Endothelial cell of umbilical vein (primary cell): ENCODE data around the gene CNTN5. TPM values are rescaled to one million over a fixed set of nuclear protein-coding genes. Genes with fewer than 3 reads are reported as not detected.

Source experiments
- BruUV-seq: library from RNA; stranded (reverse); fragments of 400-500 nt; replicated peaks from 2 replicates; lab custom pipeline; 2021; lab: Mats Ljungman, UMichigan
- CTCF ChIA-PET: fragments of 300-600, 350-600 bp; sonication (Branson Sonifier 250); formaldehyde crosslinking; loops from one replicate; lab custom pipeline; 2021; ENCODE audit warnings: antibody characterized with exemption, inconsistent platforms; lab: Charles Lee
- POLR2A ChIA-PET: fragments of 300-600, 350-600 bp; sonication (Branson Sonifier 250); formaldehyde crosslinking; loops from one replicate; lab custom pipeline; 2021; ENCODE audit warnings: antibody characterized with exemption, inconsistent platforms; lab: Charles Lee
- DNase-seq: peaks from one replicate; pipeline ENCODE4 v3.0.0-alpha.2; 2011; ENCODE audit warnings: low read depth, low spot score
- FAIRE-seq: peaks from 2 replicates; lab custom pipeline; 2011; peaks lifted over from hg19 to GRCh38; lab: Jason Lieb, UNC
- H2AFZ ChIP-seq: 2 replicates; pipeline ENCODE4 v1.6.0; 2012; ENCODE audit warnings: low read depth, low read length, control low read depth, inconsistent platforms
- H3K27ac ChIP-seq: 2 replicates; pipeline ENCODE4 v1.5.1; 2011; ENCODE audit warnings: low read depth, mild to moderate bottlenecking, control low read depth, low read length, moderate library complexity; ENCODE audit not compliant: insufficient read depth
- H3K27me3 ChIP-seq, 2 experiments: 2 replicates each; pipeline versions ENCODE4 v1.6.0 to v1.6.1; 2011; ENCODE audit warnings: low read length in 2 of 2, mixed read lengths in 1 of 2; ENCODE audit not compliant: control insufficient read depth in 2 of 2, insufficient read depth in 2 of 2
- H3K36me3 ChIP-seq, 2 experiments: 2 replicates in 1 of 2; 3 replicates in 1 of 2; pipeline ENCODE4 v1.5.1; 2011; ENCODE audit warnings: low read length in 2 of 2, mild to moderate bottlenecking in 1 of 2, moderate library complexity in 1 of 2; ENCODE audit not compliant: control insufficient read depth in 2 of 2, insufficient read depth in 2 of 2; ENCODE audit errors: extremely low read depth in 1 of 2
- H3K4me1 ChIP-seq: 3 replicates; pipeline ENCODE4 v1.5.1; 2011; ENCODE audit warnings: mild to moderate bottlenecking, low read length; ENCODE audit not compliant: control insufficient read depth, insufficient read depth; ENCODE audit errors: extremely low read depth
- H3K4me2 ChIP-seq: 2 replicates; pipeline ENCODE4 v1.6.1; 2011; ENCODE audit warnings: low read length, control low read depth, mixed read lengths; ENCODE audit not compliant: insufficient read depth
- H3K4me3 ChIP-seq, 3 experiments: fragments of 200-600 bp in 1 of 3; sonication (generic), shearing (Covaris generic) in 1 of 3; replicated peaks in 1 of 3; 2 replicates each; pipeline ENCODE4 v1.5.1; 2011 to 2016; ENCODE audit warnings: control low read depth in 3 of 3, low read length in 3 of 3, mild to moderate bottlenecking in 2 of 3, inconsistent platforms in 1 of 3, low read depth in 1 of 3, moderate library complexity in 1 of 3; ENCODE audit not compliant: insufficient read depth in 1 of 3
- H3K79me2 ChIP-seq: 2 replicates; pipeline ENCODE4 v1.6.0; 2012; ENCODE audit warnings: low read length, inconsistent platforms; ENCODE audit not compliant: control insufficient read depth, insufficient read depth
- H3K9ac ChIP-seq: replicated peaks from 2 replicates; pipeline ENCODE3; 2011; ENCODE audit warnings: low read length, control low read depth; ENCODE audit not compliant: insufficient read depth; ENCODE audit errors: extremely low read depth
- H3K9me1 ChIP-seq: replicated peaks from 3 replicates; pipeline ENCODE4 v1.6.0; 2011; ENCODE audit warnings: mild to moderate bottlenecking, low read length; ENCODE audit not compliant: control insufficient read depth, insufficient read depth; ENCODE audit errors: extremely low read depth
- H3K9me3 ChIP-seq: replicated peaks from 2 replicates; pipeline ENCODE4 v1.5.1; 2012; ENCODE audit warnings: low read length, inconsistent platforms; ENCODE audit not compliant: control insufficient read depth, insufficient read depth
- H4K20me1 ChIP-seq: replicated peaks from 2 replicates; pipeline ENCODE3; 2011; ENCODE audit warnings: mild to moderate bottlenecking, low read length; ENCODE audit not compliant: control insufficient read depth, insufficient read depth; ENCODE audit errors: extremely low read depth
- EZH2 ChIP-seq: IDR thresholded peaks from 2 replicates; pipeline ENCODE4 v1.6.1; 2012; ENCODE audit warnings: borderline replicate concordance, low read depth, mild to moderate bottlenecking, moderate library complexity, low read length, inconsistent platforms; ENCODE audit not compliant: severe bottlenecking
- FOS ChIP-seq: IDR thresholded peaks from 2 replicates; pipeline ENCODE4 v1.6.1; 2011; ENCODE audit warnings: mild to moderate bottlenecking, low read length, moderate library complexity, borderline replicate concordance; ENCODE audit not compliant: insufficient read depth
- GATA2 ChIP-seq: IDR thresholded peaks from 2 replicates; pipeline ENCODE4 v1.7.0; 2011; ENCODE audit warnings: low read depth, mild to moderate bottlenecking, moderate library complexity, mixed read lengths, low read length; ENCODE audit not compliant: insufficient read length, insufficient read depth
- JUN ChIP-seq: IDR thresholded peaks from 2 replicates; pipeline ENCODE4 v1.6.1; 2011; ENCODE audit warnings: borderline replicate concordance, low read depth; ENCODE audit not compliant: insufficient read length, insufficient read depth
- MYC ChIP-seq: IDR thresholded peaks from one replicate; pipeline ENCODE4 v1.6.1; 2011; ENCODE audit warnings: mild to moderate bottlenecking, low read depth, low read length
- POLR2A ChIP-seq: IDR thresholded peaks from 2 replicates; pipeline ENCODE4 v1.6.1; 2012; ENCODE audit warnings: low read depth, mild to moderate bottlenecking, control low read depth, low read length
- POLR2AphosphoS5 ChIP-seq: IDR thresholded peaks from 2 replicates; pipeline ENCODE4 v1.6.1; 2012; ENCODE audit warnings: low read depth, mild to moderate bottlenecking, control low read depth, low read length, moderate library complexity; ENCODE audit not compliant: insufficient read depth
- dilution Hi-C: fragments of 300-500 bp; cut with MboI; formaldehyde crosslinking; loops from one replicate; pipeline ENCODE4 v1.15.0; 2019; ENCODE audit warnings: low sequenced_read_pairs; ENCODE audit not compliant: extremely low pct_ligation_motif_present
- intact Hi-C: fragments of 100-400 bp; cut with micrococcal nuclease; formaldehyde crosslinking; loops from one replicate; pipeline ENCODE4 v1.10.0; 2022
- polyA plus RNA-seq, 4 experiments: library from polyadenylated mRNA; depleted of rRNA in 3 of 4; stranded (reverse) in 3 of 4; unstranded in 1 of 4; fragments of >200 nt; gene quantifications; 2 replicates each; pipeline versions ENCODE4 v1.2.1 to v1.2.3, GENCODE V29; 2011 to 2012; ENCODE audit warnings: missing spikeins in 1 of 4
- total RNA-seq: library from RNA; stranded (reverse); gene quantifications from 2 replicates; pipeline ENCODE4 v1.2.3, GENCODE V29; 2021
- TF ChIP-seq, protein P1 (sequence below), 2 donors: IDR thresholded peaks; 1 replicate in 1 of 2; 2 replicates in 1 of 2; pipeline ENCODE4 v1.5.1; 2011; ENCODE audit warnings: low read length in 2 of 2, mild to moderate bottlenecking in 2 of 2, moderate library complexity in 2 of 2, control low read depth in 1 of 2, inconsistent platforms in 1 of 2, low read depth in 1 of 2; ENCODE audit not compliant: insufficient read depth in 1 of 2; ENCODE audit errors: extremely low read depth in 1 of 2
- TF ChIP-seq, protein P2 (sequence below): IDR thresholded peaks from 2 replicates; pipeline ENCODE4 v1.6.1; 2011; ENCODE audit not compliant: insufficient read depth, insufficient read length

The CNTN5 gene
- total and polyA plus RNA-seq, 2 donors (not counting 3 experiments of a cell fraction or from before 2014, with no cell fraction given), result not detected

DNA sequence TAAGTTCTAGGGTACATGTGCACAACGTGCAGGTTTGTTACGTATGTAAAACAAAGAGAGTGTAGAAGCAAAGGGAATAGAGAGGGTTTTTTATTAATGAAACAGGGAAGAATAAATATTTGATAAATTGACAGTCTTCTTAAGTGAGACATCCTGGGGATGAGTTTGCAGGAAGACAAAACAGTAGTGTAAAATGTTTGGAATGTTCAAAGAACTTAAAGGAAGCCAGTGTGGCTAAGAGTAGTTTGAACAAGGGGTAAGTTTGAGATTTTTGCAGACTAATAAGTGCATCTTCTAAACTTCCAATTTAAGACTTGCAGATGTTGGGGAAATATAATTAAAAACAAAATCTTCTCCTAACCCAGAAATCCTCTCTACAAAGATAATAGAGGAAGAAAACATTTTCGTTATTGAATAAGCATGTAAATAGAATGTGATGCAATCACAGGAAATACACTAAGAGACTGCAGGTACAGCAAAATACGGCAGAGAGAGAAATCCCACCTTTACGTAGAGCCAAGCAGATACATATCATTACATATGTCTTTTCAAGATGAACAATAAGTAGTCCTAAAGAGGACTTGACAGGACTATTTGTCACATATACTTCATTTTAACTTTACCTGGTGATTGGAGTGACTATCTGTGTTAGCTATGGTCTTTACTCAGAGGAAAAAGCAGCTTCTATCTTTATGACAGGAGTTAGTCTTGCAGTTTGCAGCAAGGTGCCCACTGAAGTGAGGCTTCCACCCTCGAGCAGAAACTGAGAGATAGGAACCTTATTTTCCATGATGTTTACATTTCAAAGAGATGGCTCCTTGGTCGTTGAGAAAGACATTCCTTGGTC is 402.1 kb downstream of the CNTN5 start:
- H3K79me2 ChIP-seq, result no peaks in the 10 kb centered on the region
- TF ChIP-seq, protein P1, sequence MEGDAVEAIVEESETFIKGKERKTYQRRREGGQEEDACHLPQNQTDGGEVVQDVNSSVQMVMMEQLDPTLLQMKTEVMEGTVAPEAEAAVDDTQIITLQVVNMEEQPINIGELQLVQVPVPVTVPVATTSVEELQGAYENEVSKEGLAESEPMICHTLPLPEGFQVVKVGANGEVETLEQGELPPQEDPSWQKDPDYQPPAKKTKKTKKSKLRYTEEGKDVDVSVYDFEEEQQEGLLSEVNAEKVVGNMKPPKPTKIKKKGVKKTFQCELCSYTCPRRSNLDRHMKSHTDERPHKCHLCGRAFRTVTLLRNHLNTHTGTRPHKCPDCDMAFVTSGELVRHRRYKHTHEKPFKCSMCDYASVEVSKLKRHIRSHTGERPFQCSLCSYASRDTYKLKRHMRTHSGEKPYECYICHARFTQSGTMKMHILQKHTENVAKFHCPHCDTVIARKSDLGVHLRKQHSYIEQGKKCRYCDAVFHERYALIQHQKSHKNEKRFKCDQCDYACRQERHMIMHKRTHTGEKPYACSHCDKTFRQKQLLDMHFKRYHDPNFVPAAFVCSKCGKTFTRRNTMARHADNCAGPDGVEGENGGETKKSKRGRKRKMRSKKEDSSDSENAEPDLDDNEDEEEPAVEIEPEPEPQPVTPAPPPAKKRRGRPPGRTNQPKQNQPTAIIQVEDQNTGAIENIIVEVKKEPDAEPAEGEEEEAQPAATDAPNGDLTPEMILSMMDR (IDR thresholded peaks at IDR 0.05; ENCODE audit: extremely low read depth in 1 of 2, insufficient read depth in 1 of 2, low read depth in 1 of 2, low read length in 2 of 2), result no peak
- TF ChIP-seq MYC, result no peak
- TF ChIP-seq JUN, result no peak
- no peak for TF ChIP-seq POLR2AphosphoS5
- TF ChIP-seq GATA2, result no peak
- TF ChIP-seq, protein P2, sequence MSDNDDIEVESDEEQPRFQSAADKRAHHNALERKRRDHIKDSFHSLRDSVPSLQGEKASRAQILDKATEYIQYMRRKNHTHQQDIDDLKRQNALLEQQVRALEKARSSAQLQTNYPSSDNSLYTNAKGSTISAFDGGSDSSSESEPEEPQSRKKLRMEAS, result no peak
- no peak for TF ChIP-seq EZH2
- no peak for TF ChIP-seq FOS
- TF ChIP-seq POLR2A, result no peak
- no peak overlapping the region for H2AFZ ChIP-seq
- no peak overlapping the region for H3K9ac ChIP-seq
- BruUV-seq, result no TSS peak
- H3K4me2 ChIP-seq, result no peak overlapping the region
- intact Hi-C loops, result no loop called here
- no peaks in the 10 kb centered on the region for H3K9me1 ChIP-seq
- no peaks in the 10 kb centered on the region for H3K9me3 ChIP-seq
- FAIRE-seq (no peak), DNase-seq (no peak)
- no peaks in the 10 kb centered on the region for H3K4me1 ChIP-seq
- H4K20me1 ChIP-seq, result no peaks in the 10 kb centered on the region
- H3K36me3 ChIP-seq, result no peaks in the 10 kb centered on the region
- dilution Hi-C loops, result no loop called here
- no peak overlapping the region for H3K4me3 ChIP-seq
- CTCF ChIA-PET, result no interaction called here
- POLR2A ChIA-PET, result no interaction called here
- H3K27me3 ChIP-seq, result no peaks in the 10 kb centered on the region
- H3K27ac ChIP-seq, result no peak overlapping the region
